HG03571 (cell line): ENCODE data around the gene GEMIN7.

Experiments used
- ATAC-seq: cut with Tn5 transposase; IDR thresholded peaks from one replicate; pipeline ENCODE4 v1.9.1; 2021; ENCODE audit not compliant: unreplicated experiment

Gene GEMIN7

GRCh38 chr19:45082170-45082569, 3.1 kb downstream of the GEMIN7 start:
- ATAC-seq: no peak

GRCh38 chr19:45086480-45086879, 7.4 kb downstream of the GEMIN7 start:
- no peak for ATAC-seq

- no peak for ATAC-seq
Measured at GRCh38 chr19:45087531-45087930, 8.5 kb downstream of the GEMIN7 start.

- ATAC-seq: no peak
Measured at GRCh38 chr19:45090034-45090433, 11.0 kb downstream of the GEMIN7 start.

- no peak for ATAC-seq
Measured at GRCh38 chr19:45090606-45091005, 11.5 kb downstream of the GEMIN7 start.

GRCh38 chr19:45091031-45091923, 12.2 kb downstream of the GEMIN7 start:
- peak; percentile 49 for ATAC-seq

GRCh38 chr19:45092747-45093678, 14.0 kb downstream of the GEMIN7 start, which contains the start of gene PPP1R37:
PPP1R37 (plus strand) TSS chr19:45093179; CDS start chr19:45093326, 147 bp downstream.
- ATAC-seq: peak; percentile 51

- ATAC-seq: no peak
Measured at GRCh38 chr19:45094137-45094536, 15.1 kb downstream of the GEMIN7 start.

GRCh38 chr19:45094707-45095106, 15.6 kb downstream of the GEMIN7 start:
- no peak for ATAC-seq

GRCh38 chr19:45095496-45096413, 16.7 kb downstream of the GEMIN7 start:
- no peak for ATAC-seq

- no peak for ATAC-seq
Measured at GRCh38 chr19:45096700-45097099, 17.6 kb downstream of the GEMIN7 start.

- no peak for ATAC-seq
Measured at GRCh38 chr19:45097450-45097775, 18.4 kb downstream of the GEMIN7 start.

- no peak for ATAC-seq
Measured at GRCh38 chr19:45097776-45098520, 18.9 kb downstream of the GEMIN7 start.

GRCh38 chr19:45098521-45099466, 19.7 kb downstream of the GEMIN7 start:
- no peak for ATAC-seq

- no peak for ATAC-seq
Measured at GRCh38 chr19:45099467-45100191, 20.6 kb downstream of the GEMIN7 start.

- no peak for ATAC-seq
Measured at GRCh38 chr19:45100201-45100600, 21.1 kb downstream of the GEMIN7 start.

- no peak for ATAC-seq
Measured at GRCh38 chr19:45100846-45101252, 21.8 kb downstream of the GEMIN7 start.

- no peak for ATAC-seq
Measured at GRCh38 chr19:45101806-45102205, 22.7 kb downstream of the GEMIN7 start.
